GM18873 (cell line): ENCODE measurements around the gene FAH.

ENCODE experiments used
- ATAC-seq: cut with Tn5 transposase; IDR thresholded peaks from one replicate; pipeline ENCODE4 v1.9.1; 2021; ENCODE audit warnings: mild to moderate bottlenecking, moderate library complexity, moderate number of reproducible peaks; ENCODE audit not compliant: unreplicated experiment, low FRiP score

FAH gene

GRCh38 chr15:80171787-80172186 lies 19.0 kb downstream of the FAH start:
- ATAC-seq = no peak

- no peak for ATAC-seq
These were observed 19.6 kb downstream of the FAH start for GRCh38 chr15:80172401-80172800.

GRCh38 chr15:80173022-80173759 lies 20.4 kb downstream of the FAH start:
- ATAC-seq = no peak

GRCh38 chr15:80174017-80174746 lies 21.4 kb downstream of the FAH start:
- ATAC-seq = no peak

- no peak for ATAC-seq
These were observed 22.6 kb downstream of the FAH start for GRCh38 chr15:80175436-80175835.

- ATAC-seq = no peak
These were observed 23.6 kb downstream of the FAH start for GRCh38 chr15:80176443-80176842.

- ATAC-seq = no peak
These were observed 24.4 kb downstream of the FAH start for GRCh38 chr15:80177156-80177555.

GRCh38 chr15:80179025-80179759 lies 26.4 kb downstream of the FAH start:
- ATAC-seq = no peak

GRCh38 chr15:80179935-80180334 lies 27.1 kb downstream of the FAH start:
- ATAC-seq = no peak

- no peak for ATAC-seq
These were observed 27.7 kb downstream of the FAH start for GRCh38 chr15:80180468-80180867.

- no peak for ATAC-seq
These were observed 28.2 kb downstream of the FAH start for GRCh38 chr15:80180986-80181385.

- no peak for ATAC-seq
These were observed 29.9 kb downstream of the FAH start for GRCh38 chr15:80182611-80183261.

GRCh38 chr15:80183306-80183705 lies 30.5 kb downstream of the FAH start:
- ATAC-seq = no peak

- no peak for ATAC-seq
These were observed 31.1 kb downstream of the FAH start for GRCh38 chr15:80183886-80184285.

GRCh38 chr15:80184554-80184953 lies 31.8 kb downstream of the FAH start:
- no peak for ATAC-seq

- no peak for ATAC-seq
These were observed 32.4 kb downstream of the FAH start for GRCh38 chr15:80185152-80185551.

GRCh38 chr15:80186066-80186465 lies 33.3 kb downstream of the FAH start:
- ATAC-seq = no peak

- ATAC-seq = no peak
These were observed 33.8 kb downstream of the FAH start for GRCh38 chr15:80186597-80186996.

GRCh38 chr15:80188251-80188650 lies 35.5 kb downstream of the FAH start:
- no peak for ATAC-seq

- no peak for ATAC-seq
These were observed 38.4 kb downstream of the FAH start for GRCh38 chr15:80191198-80191597.
